Mesendoderm (in vitro differentiated cells): ENCODE data around the gene DPH5.
"Not testable (repeated sequence)": the region's sequence is repeated elsewhere in the genome, so short reads cannot be mapped to it uniquely, and the experiment has no call there.

ENCODE experiments used
- DNase-seq: peaks from one replicate; pipeline ENCODE4 v3.0.0; 2013
- H2AK5ac ChIP-seq: 2 replicates; pipeline ENCODE4 v1.6.1; 2013; ENCODE audit warnings: low read length, inconsistent platforms
- H2BK120ac ChIP-seq: 2 replicates; pipeline ENCODE4 v1.6.1; 2013; ENCODE audit warnings: low read depth, mild to moderate bottlenecking, low read length, moderate library complexity, mixed read lengths
- H2BK15ac ChIP-seq: replicated peaks from 2 replicates; pipeline ENCODE4 v1.6.1; 2013; ENCODE audit warnings: low read depth, mild to moderate bottlenecking, moderate library complexity
- H2BK5ac ChIP-seq: 2 replicates; pipeline ENCODE4 v1.6.1; 2013; ENCODE audit warnings: low read length, inconsistent platforms
- H3K18ac ChIP-seq: 2 replicates; pipeline ENCODE4 v1.6.1; 2013; ENCODE audit warnings: mild to moderate bottlenecking, low read length, mixed read lengths
- H3K23ac ChIP-seq: one replicate; pipeline ENCODE4 v1.6.1; 2013; ENCODE audit warnings: low read length
- H3K27ac ChIP-seq: 2 replicates; pipeline ENCODE4 v1.5.1; 2013; ENCODE audit warnings: low read depth, mild to moderate bottlenecking, inconsistent platforms, low read length, moderate library complexity
- H3K27me3 ChIP-seq: 2 replicates; pipeline ENCODE4 v1.6.1; 2013; ENCODE audit warnings: low read length, control low read depth, mild to moderate bottlenecking, inconsistent platforms; ENCODE audit not compliant: insufficient read depth, poor library complexity
- H3K36me3 ChIP-seq: 2 replicates; pipeline ENCODE4 v1.6.1; 2013; ENCODE audit warnings: low read length, inconsistent platforms; ENCODE audit not compliant: control insufficient read depth, insufficient read depth
- H3K4ac ChIP-seq: one replicate; pipeline ENCODE4 v1.6.1; 2013; ENCODE audit warnings: low read depth, mild to moderate bottlenecking, low read length, moderate library complexity
- H3K4me1 ChIP-seq: 2 replicates; pipeline ENCODE4 v1.6.1; 2013; ENCODE audit warnings: low read depth, low read length, inconsistent platforms; ENCODE audit not compliant: control insufficient read depth
- H3K4me2 ChIP-seq: 2 replicates; pipeline ENCODE4 v1.6.1; 2013; ENCODE audit warnings: low read length
- H3K4me3 ChIP-seq: 2 replicates; pipeline ENCODE4 v1.5.1; 2013; ENCODE audit warnings: mild to moderate bottlenecking, low read length
- H3K56ac ChIP-seq: one replicate; pipeline ENCODE4 v1.6.1; 2013; ENCODE audit warnings: low read length
- H3K79me1 ChIP-seq: 2 replicates; pipeline ENCODE4 v1.6.1; 2013; ENCODE audit warnings: low read length, inconsistent platforms
- H3K79me2 ChIP-seq: 2 replicates; pipeline ENCODE4 v1.6.1; 2013; ENCODE audit warnings: mild to moderate bottlenecking, low read length; ENCODE audit not compliant: control insufficient read depth, insufficient read depth
- H3K9ac ChIP-seq: 2 replicates; pipeline ENCODE4 v1.6.1; 2013; ENCODE audit warnings: low read length, inconsistent platforms
- H4K5ac ChIP-seq: one replicate; pipeline ENCODE4 v1.6.1; 2013; ENCODE audit warnings: low read length
- H4K8ac ChIP-seq: one replicate; pipeline ENCODE4 v1.6.1; 2013; ENCODE audit warnings: low read depth, mild to moderate bottlenecking, control low read depth, low read length, moderate library complexity
- WGBS: extraction: QIAGEN DNeasy Blood & Tissue Kit; methylation state at CpG from one replicate; pipeline ENCODE4 v1.1.7; 2013; ENCODE audit warnings: low lambda C conversion rate, missing lambda C conversion rate; ENCODE audit not compliant: insufficient coverage; ENCODE audit errors: extremely low coverage; 5-methylcytosine and 5-hydroxymethylcytosine counted together

Gene DPH5

DNA sequence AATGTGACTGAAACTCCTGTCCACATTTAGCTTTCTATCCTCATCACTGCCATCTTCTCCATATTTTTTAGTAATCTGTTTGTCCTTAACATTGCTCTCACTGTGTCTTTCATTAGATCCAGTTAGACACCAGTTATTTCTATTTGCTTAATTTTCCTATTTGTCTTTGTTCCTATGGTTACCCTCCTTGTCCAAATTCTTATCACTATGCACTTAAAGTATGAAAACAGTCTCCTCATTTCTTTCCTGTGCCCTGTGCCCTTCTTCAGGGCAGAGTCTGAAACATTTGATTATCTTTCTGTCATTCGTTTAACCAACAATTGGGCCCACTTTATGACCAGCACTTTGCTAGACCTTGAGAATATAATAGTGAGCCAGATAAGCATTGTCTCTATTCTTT lies 65.5 kb downstream of the DPH5 start:
- no peaks in the 10 kb centered on the region for H3K79me2 ChIP-seq
- H3K4me2 ChIP-seq, result no peak overlapping the region
- no peaks in the 10 kb centered on the region for H3K27me3 ChIP-seq
- no peak overlapping the region for H2BK120ac ChIP-seq
- H3K23ac ChIP-seq, result no peak overlapping the region
- no peak overlapping the region for H4K8ac ChIP-seq
- H3K18ac ChIP-seq, result no peak overlapping the region
- no peak overlapping the region for H2BK15ac ChIP-seq
- H3K9ac ChIP-seq, result no peak overlapping the region
- no peaks in the 10 kb centered on the region for H3K79me1 ChIP-seq
- no CpG with 5 or more reads among the region's 1 CpG for WGBS
- no peak overlapping the region for H3K4ac ChIP-seq
- DNase-seq, result no peak
- H3K4me1 ChIP-seq, result no peaks in the 10 kb centered on the region
- no peak overlapping the region for H3K4me3 ChIP-seq
- no peak overlapping the region for H3K56ac ChIP-seq
- no peaks in the 10 kb centered on the region for H3K36me3 ChIP-seq
- no peak overlapping the region for H4K5ac ChIP-seq
- no peak overlapping the region for H2AK5ac ChIP-seq
- H2BK5ac ChIP-seq, result no peak overlapping the region
- H3K27ac ChIP-seq, result no peak overlapping the region

- no peak overlapping the region for H4K8ac ChIP-seq
- H2BK15ac ChIP-seq, result no peak overlapping the region
- WGBS, result 100% methylated on average over 2 of the region's 5 CpGs
- H3K4me2 ChIP-seq, result no peak overlapping the region
- no peaks in the 10 kb centered on the region for H3K27me3 ChIP-seq
- no peak overlapping the region for H3K4me3 ChIP-seq
- no peak overlapping the region for H3K23ac ChIP-seq
- H4K5ac ChIP-seq, result no peak overlapping the region
- no peak overlapping the region for H3K27ac ChIP-seq
- no peak overlapping the region for H2BK5ac ChIP-seq
- H3K56ac ChIP-seq, result no peak overlapping the region
- H2AK5ac ChIP-seq, result no peak overlapping the region
- DNase-seq, result no peak
- no peak overlapping the region for H3K4ac ChIP-seq
- H3K4me1 ChIP-seq, result no peaks in the 10 kb centered on the region
- H3K18ac ChIP-seq, result no peak overlapping the region
- no peak overlapping the region for H2BK120ac ChIP-seq
- H3K9ac ChIP-seq, result no peak overlapping the region
- H3K36me3 ChIP-seq, result no peaks in the 10 kb centered on the region
- no peaks in the 10 kb centered on the region for H3K79me1 ChIP-seq
- no peaks in the 10 kb centered on the region for H3K79me2 ChIP-seq
These were observed 66.0 kb downstream of the DPH5 start for GRCh38 chr1:100959502-100960060.

GRCh38 chr1:100955322-100955721 lies 70.3 kb downstream of the DPH5 start:
- Histone ChIP-seq H3K56ac (no peak overlapping the region), H3K18ac (no peak overlapping the region), H2BK5ac (no peak overlapping the region), H4K8ac (no peak overlapping the region), H4K5ac (no peak overlapping the region), H2AK5ac (no peak overlapping the region), H2BK15ac (no peak overlapping the region), H3K9ac (no peak overlapping the region), H3K79me2 (no peaks in the 10 kb centered on the region), H3K23ac (no peak overlapping the region), H3K4me2 (no peak overlapping the region), H3K36me3 (no peaks in the 10 kb centered on the region), H3K79me1 (no peaks in the 10 kb centered on the region), H3K27ac (no peak overlapping the region), H2BK120ac (no peak overlapping the region), H3K4ac (no peak overlapping the region), H3K4me1 (peaks cover 1% of the 10 kb centered on the region), H3K4me3 (no peak overlapping the region), H3K27me3 (no peaks in the 10 kb centered on the region)
- no CpG with 5 or more reads among the region's 1 CpG for WGBS
- no peak for DNase-seq

DNA sequence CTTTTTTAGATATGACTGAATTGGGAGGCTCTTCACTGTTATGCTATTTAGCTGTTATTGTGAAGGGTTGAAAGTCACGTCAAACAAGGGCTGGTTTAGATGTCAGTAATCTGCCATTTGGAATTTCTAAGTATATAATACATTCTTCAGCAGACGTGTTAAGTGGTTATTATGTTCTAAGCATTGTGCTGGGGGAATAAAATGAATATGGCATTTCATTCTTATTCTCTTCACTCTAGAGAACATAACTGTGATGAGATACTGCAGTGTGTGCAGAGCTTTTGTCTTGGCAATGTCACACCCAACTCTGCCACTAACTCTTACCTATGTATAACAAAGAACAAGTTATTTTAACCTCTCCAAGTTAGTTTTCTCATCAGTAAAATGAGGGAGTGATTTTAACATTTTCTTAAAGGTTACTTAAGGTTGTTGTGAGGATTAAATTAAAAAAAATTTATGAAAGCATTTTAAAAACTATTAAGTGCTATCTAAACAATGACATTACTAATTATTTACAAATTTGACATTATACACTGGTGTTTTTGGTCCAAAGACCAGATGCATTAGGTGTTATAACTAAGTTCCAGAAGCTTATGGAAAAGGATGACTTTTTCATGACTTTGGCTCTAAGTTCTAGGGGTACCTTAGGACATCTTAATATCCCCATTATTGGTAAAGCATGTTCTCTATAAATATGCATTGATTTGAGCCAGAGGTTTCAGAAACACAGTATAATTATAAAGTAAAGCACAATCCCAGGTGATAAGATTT lies 71.4 kb downstream of the DPH5 start:
- Histone ChIP-seq H4K8ac (no peak overlapping the region), H3K27ac (no peak overlapping the region), H3K27me3 (no peaks in the 10 kb centered on the region), H2BK5ac (no peak overlapping the region), H3K4me3 (no peak overlapping the region), H3K79me2 (no peaks in the 10 kb centered on the region), H3K4me2 (no peak overlapping the region), H2BK15ac (no peak overlapping the region), H4K5ac (no peak overlapping the region), H3K79me1 (peaks cover 2% of the 10 kb centered on the region), H3K36me3 (no peaks in the 10 kb centered on the region), H2BK120ac (no peak overlapping the region), H3K4me1 (peaks cover 6% of the 10 kb centered on the region), H3K18ac (no peak overlapping the region), H3K9ac (no peak overlapping the region), H3K4ac (no peak overlapping the region), H3K56ac (no peak overlapping the region), H2AK5ac (no peak overlapping the region), H3K23ac (no peak overlapping the region)
- WGBS, result no CpG with 5 or more reads among the region's 2 CpGs
- no peak for DNase-seq

- not testable (repeated sequence) for H3K4me1 ChIP-seq, H3K9ac ChIP-seq, H3K4ac ChIP-seq, H3K4me2 ChIP-seq, H3K56ac ChIP-seq, H2BK5ac ChIP-seq, H3K36me3 ChIP-seq, H2BK120ac ChIP-seq, H3K23ac ChIP-seq, H3K18ac ChIP-seq, H4K5ac ChIP-seq, H2AK5ac ChIP-seq, H3K79me2 ChIP-seq, H3K27me3 ChIP-seq, DNase-seq, H3K79me1 ChIP-seq, H4K8ac ChIP-seq, H3K4me3 ChIP-seq, H2BK15ac ChIP-seq, H3K27ac ChIP-seq
- WGBS, result no CpG with 5 or more reads among the region's 1 CpG
These were observed 72.6 kb downstream of the DPH5 start for GRCh38 chr1:100952970-100953369.
